HepG2 (cell line): ENCODE results near the gene GRB2. TPM values are rescaled to one million over a fixed set of nuclear protein-coding genes. Genes with fewer than 3 reads are reported as not detected.

Experiments
- ATAC-seq: fragments of 200-7000 bp; cut with Tn5 transposase; 3 replicates; pipeline ENCODE4 v1.9.1; 2020; ENCODE audit warnings: mild to moderate bottlenecking, moderate library complexity
- BruUV-seq: library from RNA; stranded (reverse); fragments of 400-500 nt; replicated peaks from 2 replicates; lab custom pipeline; 2021; lab: Mats Ljungman, UMichigan
- CTCF ChIA-PET: fragments of 300-600 bp; formaldehyde crosslinking; extraction: SDS; loops from one replicate; lab custom pipeline; 2021; ENCODE audit warnings: low total read pairs, inconsistent platforms, low intra/inter-chr PET ratio; lab: Yijun Ruan, JAX
- POLR2A ChIA-PET: fragments of 350-600 bp; sonication (Branson Sonifier 250); formaldehyde crosslinking; loops from one replicate; lab custom pipeline; 2020; ENCODE audit warnings: antibody characterized with exemption, inconsistent platforms; lab: Yijun Ruan, JAX
- DNase-seq: peaks from one replicate; pipeline ENCODE4 v3.0.0-alpha.2; 2015; ENCODE audit warnings: low spot score
- FAIRE-seq: peaks from 3 replicates; lab custom pipeline; 2011; peaks lifted over from hg19 to GRCh38; lab: Jason Lieb, UNC
- H2AFZ ChIP-seq: one replicate; pipeline ENCODE4 v1.6.1; 2011; ENCODE audit warnings: low read length, inconsistent platforms
- H3K27ac ChIP-seq: fragments of 300-600 bp; 3 replicates; pipeline ENCODE4 v1.8.0; 2011; ENCODE audit warnings: mixed run types, mild to moderate bottlenecking, mixed read lengths, low read length, inconsistent platforms; ENCODE audit not compliant: insufficient read depth; ENCODE audit errors: extremely low read length
- H3K27me3 ChIP-seq, 2 experiments: fragments of 200-600 bp in 1 of 2; 2 replicates in 1 of 2; 3 replicates in 1 of 2; pipeline versions ENCODE4 v1.6.0 to v1.8.0; 2011; ENCODE audit warnings: low read length in 2 of 2, mild to moderate bottlenecking in 2 of 2, moderate library complexity in 2 of 2, inconsistent platforms in 1 of 2; ENCODE audit not compliant: insufficient read depth in 2 of 2, control insufficient read depth in 1 of 2
- H3K36me3 ChIP-seq, 2 experiments: fragments of 200-600 bp in 1 of 2; replicated peaks in 1 of 2; 2 replicates in 1 of 2; 3 replicates in 1 of 2; pipeline versions ENCODE4 v1.5.1 to v1.8.0; 2011; ENCODE audit warnings: low read length in 2 of 2, inconsistent platforms in 1 of 2; ENCODE audit not compliant: insufficient read depth in 2 of 2, control insufficient read depth in 1 of 2
- H3K4me1 ChIP-seq: 2 replicates; pipeline ENCODE4 v1.5.1; 2012; ENCODE audit warnings: low read length, inconsistent platforms; ENCODE audit not compliant: insufficient read depth
- H3K4me2 ChIP-seq: 2 replicates; pipeline ENCODE4 v1.6.0; 2011; ENCODE audit warnings: low read depth, low read length, inconsistent platforms
- H3K4me3 ChIP-seq, 3 experiments: fragments of 200-600 bp in 1 of 3; sonication (generic), shearing (Covaris generic) in 1 of 3; replicated peaks in 1 of 3; 2 replicates each; pipeline ENCODE4 v1.5.1; 2011 to 2016; ENCODE audit warnings: low read length in 3 of 3, inconsistent platforms in 2 of 3, low read depth in 2 of 3, mild to moderate bottlenecking in 2 of 3, control low read depth in 1 of 3, mixed read lengths in 1 of 3; ENCODE audit not compliant: insufficient read depth in 1 of 3
- H3K79me2 ChIP-seq: one replicate; pipeline ENCODE4 v1.6.1; 2011; ENCODE audit warnings: low read length, inconsistent platforms; ENCODE audit not compliant: insufficient read depth
- H3K9ac ChIP-seq: 2 replicates; pipeline ENCODE4 v1.6.0; 2011; ENCODE audit warnings: mild to moderate bottlenecking, low read depth, low read length, inconsistent platforms; ENCODE audit not compliant: insufficient read depth
- H3K9me3 ChIP-seq: 2 replicates; pipeline ENCODE4 v1.5.1; 2012; ENCODE audit warnings: mild to moderate bottlenecking, low read length
- H4K20me1 ChIP-seq: 2 replicates; pipeline ENCODE4 v1.6.0; 2011; ENCODE audit warnings: inconsistent platforms, mild to moderate bottlenecking, low read length, moderate library complexity; ENCODE audit not compliant: insufficient read depth
- BATF2 ChIP-seq: sonication (generic); formaldehyde crosslinking; IDR thresholded peaks from 2 replicates; pipeline ENCODE4 v1.8.0; 2022; ENCODE audit warnings: mild to moderate bottlenecking, missing genetic modification reagents, moderate library complexity
- ETS1 ChIP-seq: sonication (generic); formaldehyde crosslinking; IDR thresholded peaks from 2 replicates; pipeline ENCODE4 v1.4.0; 2020; ENCODE audit warnings: missing genetic modification reagents
- GLMP ChIP-seq: sonication (generic); formaldehyde crosslinking; IDR thresholded peaks from 2 replicates; pipeline ENCODE4 v1.9.0; 2021; ENCODE audit warnings: missing genetic modification reagents, mild to moderate bottlenecking, borderline replicate concordance
- HMGXB4 ChIP-seq, 2 experiments: sonication (generic) in 1 of 2; formaldehyde crosslinking in 1 of 2; IDR thresholded peaks; 2 replicates each; pipeline versions ENCODE4 v1.4.0 to v1.6.1; 2018 to 2020; ENCODE audit warnings: missing genetic modification reagents in 2 of 2, borderline replicate concordance in 1 of 2, low read depth in 1 of 2, mild to moderate bottlenecking in 1 of 2, missing biosample characterization in 1 of 2
- NFYC ChIP-seq: IDR thresholded peaks from 2 replicates; pipeline ENCODE4 v1.6.1; 2016; ENCODE audit warnings: missing genetic modification reagents, missing compliant biosample characterization
- PAWR ChIP-seq: sonication (generic); formaldehyde crosslinking; IDR thresholded peaks from 2 replicates; pipeline ENCODE4 v1.4.0; 2020; ENCODE audit warnings: missing genetic modification reagents, mild to moderate bottlenecking, borderline replicate concordance
- PHF20 ChIP-seq: sonication (generic); formaldehyde crosslinking; IDR thresholded peaks from 2 replicates; pipeline ENCODE4 v1.5.0; 2020; ENCODE audit warnings: mild to moderate bottlenecking, missing genetic modification reagents
- SCMH1 ChIP-seq: sonication (generic); formaldehyde crosslinking; IDR thresholded peaks from 2 replicates; pipeline ENCODE4 v1.9.0; 2021; ENCODE audit warnings: missing genetic modification reagents, mild to moderate bottlenecking, borderline replicate concordance
- UBTF ChIP-seq: sonication (generic); formaldehyde crosslinking; IDR thresholded peaks from 2 replicates; pipeline ENCODE4 v1.4.0; 2020; ENCODE audit warnings: mild to moderate bottlenecking, missing genetic modification reagents
- ZBTB3 ChIP-seq: sonication (generic); formaldehyde crosslinking; IDR thresholded peaks from 2 replicates; pipeline ENCODE4 v1.4.0; 2020; ENCODE audit warnings: low read depth, mild to moderate bottlenecking, moderate library complexity, missing genetic modification reagents, borderline replicate concordance
- ZFY ChIP-seq: sonication (generic); formaldehyde crosslinking; IDR thresholded peaks from 2 replicates; pipeline ENCODE4 v1.4.0; 2020; ENCODE audit warnings: missing genetic modification reagents
- ZKSCAN1 ChIP-seq: fragments of 150-350 bp; IDR thresholded peaks from 2 replicates; pipeline ENCODE4 v1.6.1; 2014; ENCODE audit warnings: low read length
- WGBS: methylation state at CpG from one replicate; pipeline ENCODE4 v1.1.6; 2017; ENCODE audit warnings: low lambda C conversion rate; 5-methylcytosine and 5-hydroxymethylcytosine counted together
- in situ Hi-C: cut with HindIII; loops from 2 replicates; pipeline ENCODE4 v1.10.0; 2017; ENCODE audit warnings: low pct_unique_long_range_greater_than_20kb; ENCODE audit not compliant: extremely low pct_ligation_motif_present
- intact Hi-C: fragments of 100-400 bp; cut with micrococcal nuclease; formaldehyde crosslinking; loops from one replicate; pipeline ENCODE4 v1.10.0; 2022; ENCODE audit not compliant: unreplicated experiment
- polyA plus RNA-seq, 8 experiments: library from polyadenylated mRNA; depleted of rRNA in 3 of 8; stranded (reverse) in 7 of 8; unstranded in 1 of 8; fragments of >200 nt; fragmentation: Illumina TruSeq in 4 of 8; extraction: Trizol in 4 of 8; gene quantifications; 2 replicates each; pipeline versions ENCODE4 v1.2.1 to v1.2.3, GENCODE V29; 2011 to 2016; ENCODE audit warnings: low read depth in 4 of 8, missing spikeins in 1 of 8, mixed read lengths in 1 of 8; ENCODE audit not compliant: insufficient read depth in 1 of 8
- total RNA-seq, 5 experiments: library from RNA; depleted of rRNA; stranded (reverse); fragments of >200 nt; fragmentation: Illumina TruSeq; extraction: Trizol; gene quantifications; 2 replicates each; pipeline ENCODE4 v1.2.3, GENCODE V29; 2016; ENCODE audit warnings: low read depth in 1 of 5

Gene GRB2
- total and polyA plus RNA-seq, 2 of the 13 experiments (the other 11 are each of a cell fraction or from before 2014, with no cell fraction given): 84.6 to 92.3 TPM

GRCh38 chr17:75327757-75328156, 77.7 kb downstream of the GRB2 start:
- H3K36me3 ChIP-seq: peaks cover 19 to 62% of the 10 kb centered on the region in 2 experiments
- BruUV-seq: no TSS peak
- TF ChIP-seq ZFY (CRISPR knock-in tag) (no peak), HMGXB4 (CRISPR knock-in tag; IDR thresholded peaks at IDR 0.05; ENCODE audit: borderline replicate concordance in 1 of 2, low read depth in 1 of 2) (no peak), PHF20 (CRISPR knock-in tag) (no peak), ETS1 (no peak), GLMP (CRISPR knock-in tag) (no peak), UBTF (CRISPR knock-in tag) (no peak), SCMH1 (CRISPR knock-in tag) (no peak), PAWR (no peak), BATF2 (CRISPR knock-in tag) (no peak), ZKSCAN1 (no peak), NFYC (CRISPR knock-in tag) (no peak), ZBTB3 (CRISPR knock-in tag) (no peak)
- no peaks in the 10 kb centered on the region for H3K27me3 ChIP-seq
- CTCF ChIA-PET: no interaction called here
- in situ Hi-C loops (loop anchor here (5.0 kb wide), 1 partner anchor 65 kb away; no protein-coding TSS in a partner anchor), intact Hi-C loops (no loop called here)
- H3K9ac ChIP-seq: no peak overlapping the region
- POLR2A ChIA-PET: no interaction called here
- H3K9me3 ChIP-seq: no peaks in the 10 kb centered on the region
- WGBS: 98% methylated on average over 2 of the region's 2 CpGs
- H2AFZ ChIP-seq: no peak overlapping the region
- H3K79me2 ChIP-seq: peaks cover 9% of the 10 kb centered on the region
- no peak for FAIRE-seq
- no peak overlapping the region for H3K4me3 ChIP-seq
- DNase-seq: no peak
- no peak for ATAC-seq
- H4K20me1 ChIP-seq: peaks cover 4% of the 10 kb centered on the region; the same call in 1 of the 2 replicates
- no peak overlapping the region for H3K4me2 ChIP-seq
- H3K4me1 ChIP-seq: peaks cover 13% of the 10 kb centered on the region
- no peak overlapping the region for H3K27ac ChIP-seq
